K562 (cell line): ENCODE data around the gene SPARC.
"Not testable (repeated sequence)": the region's sequence is repeated elsewhere in the genome, so short reads cannot be mapped to it uniquely, and the experiment has no call there.

ENCODE experiments used
- AFF1 ChIP-seq, 2 experiments: fragments of 450-650 bp; IDR thresholded peaks; 2 replicates each; pipeline ENCODE4 v1.6.1; 2018; ENCODE audit warnings: mild to moderate bottlenecking in 2 of 2, low read depth in 1 of 2; ENCODE audit not compliant: partially characterized antibody in 2 of 2
- ATF7 ChIP-seq: fragments of 450-650 bp; IDR thresholded peaks from 2 replicates; pipeline ENCODE4 v1.7.1; 2014; ENCODE audit warnings: mild to moderate bottlenecking, moderate library complexity
- ESRRA ChIP-seq: fragments of 450-650 bp; IDR thresholded peaks from 2 replicates; pipeline ENCODE4 v1.6.1; 2014; ENCODE audit warnings: low read depth, mild to moderate bottlenecking, moderate library complexity, borderline replicate concordance
- KHSRP ChIP-seq: fragments of 450-650 bp; IDR thresholded peaks from 2 replicates; pipeline ENCODE4 v1.6.1; 2017
- LEF1 ChIP-seq: fragments of 450-650 bp; IDR thresholded peaks from 2 replicates; pipeline ENCODE4 v1.6.1; 2016; ENCODE audit warnings: mild to moderate bottlenecking
- MTA3 ChIP-seq: fragments of 450-650 bp; formaldehyde crosslinking; IDR thresholded peaks from 2 replicates; pipeline ENCODE4 v1.6.1; 2017; ENCODE audit warnings: mild to moderate bottlenecking, borderline replicate concordance
- NFYB ChIP-seq: IDR thresholded peaks from 2 replicates; pipeline ENCODE4 v1.6.1; 2011; ENCODE audit warnings: mild to moderate bottlenecking, moderate library complexity; ENCODE audit not compliant: insufficient read length; ENCODE audit errors: extremely low read depth
- POLR2AphosphoS2 ChIP-seq: IDR thresholded peaks from 2 replicates; pipeline ENCODE4 v1.6.1; 2012; ENCODE audit warnings: low read length, improper control_type of control experiment
- POLR2AphosphoS5 ChIP-seq: IDR thresholded peaks from 2 replicates; pipeline ENCODE4 v1.6.1; 2011; ENCODE audit warnings: mild to moderate bottlenecking, low read depth, low read length, moderate library complexity; ENCODE audit not compliant: control insufficient read depth, insufficient read depth
- RAD21 ChIP-seq, 2 experiments: fragments of 250-450 bp in 1 of 2; fragments of 450-650 bp in 1 of 2; sonication (Bioruptor Pico) in 1 of 2; formaldehyde crosslinking in 1 of 2; IDR thresholded peaks in 1 of 2; conservative IDR thresholded peaks in 1 of 2; 2 replicates each; pipeline versions ENCODE4 v1.4.0 to v1.8.0; 2020 to 2022; ENCODE audit warnings: mild to moderate bottlenecking in 2 of 2, moderate library complexity in 1 of 2
- TGIF2 ChIP-seq: sonication (generic); formaldehyde crosslinking; IDR thresholded peaks from 2 replicates; pipeline ENCODE4 v1.8.1; 2022; ENCODE audit warnings: mild to moderate bottlenecking, missing genetic modification reagents, moderate library complexity
- ZNF143 ChIP-seq: sonication (generic); formaldehyde crosslinking; IDR thresholded peaks from 2 replicates; pipeline ENCODE4 v1.9.0; 2022; ENCODE audit warnings: mild to moderate bottlenecking, missing genetic modification reagents

DNA sequence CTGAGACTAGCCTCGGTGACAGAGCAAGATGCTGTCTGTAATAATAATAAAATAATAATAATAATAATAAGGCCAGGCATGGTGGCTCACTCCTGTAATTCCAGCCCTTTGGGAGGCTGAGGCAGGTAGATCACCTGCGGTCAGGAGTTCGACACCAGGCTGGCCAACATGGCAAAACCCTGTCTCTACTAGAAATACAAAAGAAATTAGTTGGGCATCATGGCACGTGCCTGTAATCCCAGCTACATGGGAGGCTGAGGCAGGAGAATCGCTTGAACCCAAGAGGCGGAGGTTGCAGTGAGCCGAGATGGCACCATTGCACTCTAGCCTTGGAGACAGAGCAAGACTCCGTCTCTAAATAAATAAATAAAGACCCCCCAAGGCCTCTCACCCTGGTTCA is 2.9 kb upstream of the SPARC start:
- TF ChIP-seq ESRRA; KHSRP; ATF7; RAD21 (CRISPR knock-in tag; conservative IDR thresholded peaks at IDR 0.05 in 1 of 2, IDR thresholded peaks at IDR 0.05 in 1 of 2); MTA3; TGIF2; ZNF143 (CRISPR knock-in tag); POLR2AphosphoS2; NFYB; POLR2AphosphoS5; AFF1 (IDR thresholded peaks at IDR 0.05; ENCODE audit: low read depth in 1 of 2, partially characterized antibody in 2 of 2); LEF1: not testable (repeated sequence)
